ENCODE results near the gene CSMD2.

The CSMD2 gene

DNA sequence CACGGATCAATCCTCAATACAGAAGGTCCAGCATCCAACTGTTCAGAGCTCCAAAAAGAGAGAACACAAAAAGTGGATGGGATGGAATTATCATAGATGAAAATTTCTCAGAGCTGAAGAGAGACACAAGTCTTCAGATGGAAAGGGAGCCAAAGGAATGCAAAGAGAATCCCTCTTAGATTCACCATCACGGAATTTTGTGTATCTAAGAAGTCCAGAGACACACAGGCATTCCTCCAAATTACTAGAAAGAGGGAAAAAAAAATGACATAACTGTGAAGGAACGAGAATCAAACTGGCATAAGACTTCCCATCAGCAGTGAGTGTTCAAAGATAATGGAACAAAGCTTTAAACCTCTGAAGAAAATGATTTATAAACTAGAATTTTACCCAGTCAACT, 591.4 kb downstream of the CSMD2 start:
- DNase-seq (ENCODE audit: low read depth in 2 of 2, low spot score in 1 of 2) = no peak

DNA sequence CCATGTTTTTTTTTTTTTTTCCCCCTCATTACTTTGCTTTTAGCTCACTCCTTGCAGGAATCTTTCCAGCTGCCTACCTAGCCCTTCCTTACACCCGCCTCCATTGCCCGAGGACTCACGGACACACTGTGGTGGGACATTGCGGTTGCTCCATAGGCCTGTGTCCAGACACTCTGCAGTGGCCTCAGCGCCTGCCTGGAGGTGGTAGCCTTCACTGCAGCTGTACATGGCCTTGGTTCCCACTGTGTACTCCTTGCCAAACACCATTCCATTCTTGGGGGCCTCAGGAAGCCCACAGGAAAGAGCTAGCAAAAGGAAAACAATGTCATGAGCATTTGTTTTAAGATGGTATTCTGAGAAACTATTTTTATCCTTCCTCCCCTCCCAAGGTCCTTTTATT, 592.6 kb downstream of the CSMD2 start:
- DNase-seq (ENCODE audit: low read depth in 2 of 2, low spot score in 1 of 2) = no peak

DNA sequence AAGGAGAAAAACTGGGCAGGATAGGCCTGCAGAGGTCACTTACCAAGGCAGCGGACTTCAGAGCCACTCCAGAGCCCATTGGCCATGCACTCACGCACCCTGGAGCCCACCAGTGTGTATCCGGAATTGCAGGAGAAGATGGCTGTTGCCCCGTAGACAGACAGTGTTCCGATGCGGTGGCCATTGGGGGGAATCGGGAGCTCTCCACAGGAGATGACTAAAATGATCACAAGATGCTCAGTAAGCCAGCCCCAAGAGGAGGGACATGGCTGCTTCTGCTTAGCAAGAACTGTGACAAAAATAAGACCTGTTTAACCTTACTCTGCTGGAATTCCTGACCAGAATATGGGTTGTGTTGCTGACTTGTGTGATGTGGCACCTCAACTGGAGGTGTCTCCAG, 595.7 kb downstream of the CSMD2 start:
- no peak for DNase-seq (ENCODE audit: low read depth in 2 of 2, low spot score in 1 of 2)

- DNase-seq (ENCODE audit: low read depth in 2 of 2, low spot score in 1 of 2) = no peak
Measured at GRCh38 chr1:33563699-33564098, 601.3 kb downstream of the CSMD2 start.

DNA sequence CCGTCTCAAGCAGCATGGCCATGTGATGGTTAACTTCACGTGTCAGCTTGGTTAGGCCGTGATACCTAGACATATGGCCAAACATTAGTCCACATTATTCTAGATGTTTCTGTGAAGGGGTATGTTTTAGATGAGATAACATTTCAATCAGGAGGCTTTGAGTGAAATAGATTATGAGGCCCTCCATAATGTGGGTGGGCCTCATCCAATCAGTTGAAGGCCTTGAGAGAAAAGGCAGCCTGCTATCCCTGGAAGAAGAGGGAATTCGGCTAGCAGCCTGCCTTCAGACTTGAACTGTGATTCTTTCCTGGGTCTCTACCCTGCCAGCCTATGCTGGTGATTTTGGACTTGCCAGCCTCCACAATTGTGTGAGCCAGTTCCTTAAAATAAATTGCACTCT, 602.5 kb downstream of the CSMD2 start:
- no peak for DNase-seq (ENCODE audit: low read depth in 2 of 2, low spot score in 1 of 2)

DNA sequence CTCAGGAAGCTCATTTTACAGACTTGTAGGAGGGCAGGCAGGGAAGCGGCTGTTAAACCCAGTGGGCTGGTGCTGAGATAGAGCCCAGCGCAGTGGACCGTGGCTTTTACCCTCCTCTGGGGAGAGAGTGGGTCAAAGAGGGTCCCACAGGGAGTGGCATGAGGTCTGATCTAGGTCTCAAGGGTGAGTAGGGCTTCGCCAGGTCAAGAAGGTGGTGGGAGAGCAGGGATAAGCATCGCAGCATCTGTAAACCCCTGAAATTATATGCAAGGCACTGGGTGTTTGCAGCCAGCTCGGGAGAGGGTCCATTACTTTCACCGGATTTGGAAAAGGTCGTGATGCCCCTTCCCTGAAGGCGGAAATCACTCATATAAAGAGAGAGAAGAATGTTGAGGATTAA, 603.5 kb downstream of the CSMD2 start:
- DNase-seq (ENCODE audit: low read depth in 2 of 2, low spot score in 1 of 2) = no peak

GRCh38 chr1:33560680-33561079, 604.4 kb downstream of the CSMD2 start:
- no peak for DNase-seq (ENCODE audit: low read depth in 2 of 2, low spot score in 1 of 2)

GRCh38 chr1:33548721-33549120, 616.3 kb downstream of the CSMD2 start:
- no peak for DNase-seq (ENCODE audit: low read depth in 2 of 2, low spot score in 1 of 2)

- DNase-seq (ENCODE audit: low read depth in 2 of 2, low spot score in 1 of 2) = no peak
Measured at GRCh38 chr1:33548319-33548718, 616.7 kb downstream of the CSMD2 start.

DNA sequence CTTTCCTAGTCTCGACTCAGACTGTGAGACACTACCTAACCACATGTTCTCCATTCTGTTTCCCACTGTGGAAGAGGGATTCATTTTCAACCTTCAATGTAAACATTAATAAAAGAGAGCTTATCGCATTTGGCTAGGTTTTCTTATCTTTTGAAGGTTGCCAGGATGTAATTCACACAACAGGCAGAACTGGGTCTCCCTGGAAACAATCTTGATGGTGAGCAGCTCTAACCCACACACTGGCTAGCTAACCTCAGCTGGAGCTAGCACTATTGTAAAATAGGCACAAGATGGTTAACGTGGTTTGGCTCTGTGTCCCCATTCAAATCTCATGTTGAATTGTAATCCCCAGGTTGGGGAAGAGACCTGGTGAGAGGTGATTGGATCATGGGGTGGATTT, 617.5 kb downstream of the CSMD2 start:
- DNase-seq (ENCODE audit: low read depth in 2 of 2, low spot score in 1 of 2) = no peak

GRCh38 chr1:33541966-33542365, 623.1 kb downstream of the CSMD2 start:
- DNase-seq (ENCODE audit: low read depth in 2 of 2, low spot score in 1 of 2) = no peak

DNA sequence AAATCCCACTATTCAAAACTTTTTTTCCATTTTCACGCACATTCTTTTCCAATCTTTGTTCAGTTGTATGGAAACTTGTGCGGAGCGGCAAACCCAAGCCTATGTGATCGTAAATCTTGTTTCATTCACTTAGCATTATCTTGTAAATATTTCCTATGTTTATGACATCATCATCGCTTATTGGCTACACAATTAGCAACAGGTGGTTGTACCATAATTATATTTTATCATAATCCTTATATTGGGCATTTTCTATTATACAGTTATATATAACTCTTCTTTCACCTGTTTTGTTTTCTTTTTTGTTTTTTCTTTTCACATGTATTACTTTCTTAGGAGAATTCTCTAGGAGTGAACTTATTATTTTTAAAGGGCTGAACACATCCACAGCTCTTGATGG, 627.1 kb downstream of the CSMD2 start:
- no peak for DNase-seq (ENCODE audit: low read depth in 2 of 2, low spot score in 1 of 2)

GRCh38 chr1:33535334-33535733, 629.7 kb downstream of the CSMD2 start:
- no peak for DNase-seq (ENCODE audit: low read depth in 2 of 2, low spot score in 1 of 2)

DNA sequence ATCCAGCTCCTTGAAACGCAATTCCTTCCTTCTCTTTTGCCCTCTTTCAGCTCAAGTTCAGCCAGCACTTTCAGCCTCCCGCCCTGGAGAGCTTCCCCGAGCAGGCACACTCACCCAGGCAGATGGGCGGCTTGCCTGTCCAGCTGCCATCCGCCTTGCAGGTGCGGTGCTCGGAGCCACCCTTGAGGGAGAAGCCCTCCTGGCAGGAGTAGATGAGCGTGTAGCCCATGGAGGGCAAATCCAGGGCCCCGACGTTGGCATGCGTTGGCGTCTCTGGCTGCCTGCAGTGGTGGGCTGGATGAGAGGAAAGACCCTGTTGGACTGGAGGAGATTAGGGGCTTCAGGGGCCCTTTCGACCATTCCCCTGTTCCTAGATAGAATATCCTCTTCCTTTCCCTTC, 632.1 kb downstream of the CSMD2 start:
- DNase-seq (ENCODE audit: low read depth in 2 of 2, low spot score in 1 of 2) = no peak

GRCh38 chr1:33532250-33532649, 632.8 kb downstream of the CSMD2 start:
- no peak for DNase-seq (ENCODE audit: low read depth in 2 of 2, low spot score in 1 of 2)

DNA sequence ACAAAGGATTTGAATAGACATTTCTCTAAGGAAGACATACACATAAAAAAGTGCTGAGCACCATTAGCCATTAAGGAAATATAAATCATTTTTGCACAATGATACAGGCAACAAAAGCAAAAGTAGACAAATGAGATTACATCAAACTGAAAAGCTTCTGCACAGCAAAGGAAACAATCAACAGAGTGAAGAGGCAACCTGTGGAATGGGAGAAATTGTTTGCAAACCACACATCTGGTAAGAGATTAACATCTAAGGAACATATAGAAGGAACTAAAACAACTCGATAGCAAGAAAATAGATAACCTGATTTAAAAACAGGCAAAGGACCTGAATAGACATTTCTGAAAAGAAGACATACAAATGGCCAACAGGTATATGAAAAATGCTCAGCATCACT, 635.1 kb downstream of the CSMD2 start:
- DNase-seq (ENCODE audit: low read depth in 2 of 2, low spot score in 1 of 2) = no peak

DNA sequence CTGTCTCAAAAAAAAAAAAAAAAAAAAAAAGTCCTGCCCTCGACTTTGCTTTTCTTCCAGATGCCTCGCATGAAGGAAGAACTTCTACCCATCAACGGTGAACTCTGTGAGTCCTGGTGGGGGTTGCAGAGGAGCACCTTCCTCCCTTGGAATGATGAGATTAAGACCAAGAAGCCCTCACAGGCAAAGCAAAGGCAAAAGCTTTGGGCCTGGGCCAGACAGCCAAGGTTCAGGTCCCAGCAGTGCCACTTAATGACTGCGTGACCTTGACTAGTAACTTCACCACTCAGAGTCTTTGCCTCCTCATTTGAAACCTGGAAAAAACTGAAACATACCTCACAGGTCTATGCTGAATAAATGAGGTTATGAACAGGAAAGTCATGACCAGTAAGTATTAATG, 637.1 kb downstream of the CSMD2 start:
- DNase-seq (ENCODE audit: low read depth in 2 of 2, low spot score in 1 of 2) = no peak

- DNase-seq (ENCODE audit: low read depth in 2 of 2, low spot score in 1 of 2) = no peak
Measured at GRCh38 chr1:33524586-33524985, 640.4 kb downstream of the CSMD2 start.

- no peak for DNase-seq (ENCODE audit: low read depth in 2 of 2, low spot score in 1 of 2)
Measured at GRCh38 chr1:33519240-33519884, 645.7 kb downstream of the CSMD2 start.

DNA sequence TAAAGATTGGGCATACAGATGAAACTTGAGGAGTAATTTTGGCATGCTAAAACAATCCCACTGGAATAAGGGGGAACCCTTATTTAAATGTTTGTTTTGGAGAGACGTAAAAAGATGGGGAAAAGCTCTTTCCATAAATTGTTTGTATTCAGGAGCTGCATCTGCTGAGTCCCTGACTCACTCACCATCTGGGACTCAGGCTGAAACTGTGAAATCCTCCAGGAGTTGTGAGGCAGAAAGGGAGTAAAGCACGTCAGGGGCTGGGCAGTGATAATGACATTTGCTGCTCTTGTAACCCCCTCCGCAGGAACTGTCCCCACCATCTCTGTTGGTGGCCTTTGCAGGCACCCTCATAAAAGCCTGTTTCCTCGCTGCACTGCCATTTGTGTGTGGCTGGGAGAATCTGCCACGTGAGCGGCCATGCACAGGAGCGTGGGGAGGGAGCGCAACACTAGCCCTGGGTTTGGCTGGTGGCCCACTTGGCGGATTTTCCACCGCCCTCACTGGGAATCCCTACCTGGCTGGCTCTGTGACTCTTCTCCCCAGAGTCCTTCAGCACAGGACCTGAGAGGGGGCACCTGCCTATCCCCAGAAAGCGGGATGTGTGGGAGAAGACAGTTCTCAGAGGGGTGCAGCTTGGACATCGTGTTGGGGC, 647.3 kb downstream of the CSMD2 start:
- DNase-seq (ENCODE audit: low read depth in 2 of 2, low spot score in 1 of 2) = no peak

- no peak for DNase-seq (ENCODE audit: low read depth in 2 of 2, low spot score in 1 of 2)
Measured at GRCh38 chr1:33516891-33517567, 648.0 kb downstream of the CSMD2 start.

DNA sequence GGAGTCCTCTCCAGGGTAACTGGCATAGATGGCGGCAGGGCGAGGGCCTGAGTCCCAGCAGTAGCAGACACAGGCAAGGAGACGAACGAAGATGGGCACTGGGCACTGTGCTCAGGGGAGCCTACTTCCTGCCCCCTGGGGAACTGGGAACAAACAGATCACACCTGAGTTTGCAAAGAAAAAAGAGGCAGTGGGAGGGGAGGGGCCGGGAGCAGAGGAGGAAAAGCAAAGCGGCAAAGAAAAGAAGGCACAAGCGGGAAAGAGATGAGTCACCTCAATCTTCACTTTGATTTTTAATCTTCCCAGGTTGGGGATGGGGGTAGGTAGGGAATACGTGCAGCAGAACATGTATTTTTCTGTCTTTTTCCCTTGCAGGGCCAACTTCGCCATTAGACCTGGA, 648.6 kb downstream of the CSMD2 start:
- no peak for DNase-seq (ENCODE audit: low read depth in 2 of 2, low spot score in 1 of 2)

GRCh38 chr1:33515607-33516006, 649.4 kb downstream of the CSMD2 start:
- no peak for DNase-seq (ENCODE audit: low read depth in 2 of 2, low spot score in 1 of 2)

Data from stimulated activated CD8-positive, alpha-beta memory T cell treated with anti-CD3 and anti-CD28 coated beads, Interleukin-4, amount 100 ng/mL, for 4 hours (primary cell).